Colonic mucosa (tissue), 4 donors: ENCODE data around the gene ADCYAP1R1. TPM values are rescaled to one million over a fixed set of nuclear protein-coding genes. Genes with fewer than 3 reads are reported as not detected.

ENCODE experiments used
- DNase-seq: peaks from one replicate; pipeline ENCODE4 v3.0.0-alpha.2; 2020
- H3K27ac ChIP-seq: fragments of 200-600 bp; one replicate; pipeline ENCODE4 v1.8.0; 2021
- H3K27me3 ChIP-seq: fragments of 200-600 bp; one replicate; pipeline ENCODE4 v1.8.0; 2021
- H3K36me3 ChIP-seq: fragments of 200-600 bp; one replicate; pipeline ENCODE4 v1.8.0; 2021
- H3K4me1 ChIP-seq: fragments of 200-600 bp; one replicate; pipeline ENCODE4 v1.8.0; 2021; ENCODE audit warnings: mild to moderate bottlenecking
- H3K4me3 ChIP-seq: fragments of 200-600 bp; one replicate; pipeline ENCODE4 v1.8.0; 2021
- H3K9ac ChIP-seq, 2 donors: one replicate each; pipeline ENCODE4 v1.7.0; 2013; ENCODE audit warnings: control low read depth in 2 of 2, low read depth in 2 of 2, low read length in 2 of 2
- H3K9me3 ChIP-seq: fragments of 200-600 bp; one replicate; pipeline ENCODE4 v1.8.0; 2021
- CTCF ChIP-seq: fragments of 200-600 bp; IDR thresholded peaks from one replicate; pipeline ENCODE4 v1.8.0; 2022; ENCODE audit warnings: antibody characterized with exemption, mild to moderate bottlenecking
- intact Hi-C: fragments of 100-400 bp; cut with DNase I; formaldehyde crosslinking; loops from one replicate; pipeline ENCODE4 v1.14.1; 2022
- total RNA-seq, 2 donors: library from RNA; stranded (reverse); fragmentation: NEBNext Ultra II Directional in 1 of 2; extraction: Animal tissue kit (Norgen Biotek cat#: 25700) in 1 of 2; gene quantifications; one replicate each; pipeline ENCODE4 v1.2.1, GENCODE V29; 2021
- donor health status: healthy.
- donor health status: DM: no; HTN: no; CAD: no.
- donor health status: DM: no; HTN: no; CAD: no.

The ADCYAP1R1 gene
- total RNA-seq, 2 donors from 2014 or later, result 0.37 to 0.90 TPM

- no peaks in the 10 kb centered on the region for H3K9me3 ChIP-seq
- H3K27me3 ChIP-seq, result no peaks in the 10 kb centered on the region
- no peaks in the 10 kb centered on the region for H3K36me3 ChIP-seq
- no peak for DNase-seq
- no peak overlapping the region for H3K27ac ChIP-seq
- no peak overlapping the region for H3K9ac ChIP-seq
- H3K4me1 ChIP-seq, result no peaks in the 10 kb centered on the region
- TF ChIP-seq CTCF, result no peak
- intact Hi-C loops, result no loop called here
- no peak overlapping the region for H3K4me3 ChIP-seq
These were observed 24.7 kb downstream of the ADCYAP1R1 start for GRCh38 chr7:31076641-31077310.

- no peak for TF ChIP-seq CTCF
- Histone ChIP-seq H3K9ac (no peak overlapping the region), H3K9me3 (no peaks in the 10 kb centered on the region), H3K4me1 (no peaks in the 10 kb centered on the region), H3K27me3 (no peaks in the 10 kb centered on the region), H3K4me3 (no peak overlapping the region), H3K27ac (no peak overlapping the region), H3K36me3 (no peaks in the 10 kb centered on the region)
- no peak for DNase-seq
- intact Hi-C loops, result no loop called here
These were observed 25.6 kb downstream of the ADCYAP1R1 start for GRCh38 chr7:31077484-31078362.

GRCh38 chr7:31078363-31078990 is 26.4 kb downstream of the ADCYAP1R1 start:
- Histone ChIP-seq H3K27me3 (no peaks in the 10 kb centered on the region), H3K4me1 (no peaks in the 10 kb centered on the region), H3K4me3 (no peak overlapping the region), H3K27ac (no peak overlapping the region), H3K9ac (no peak overlapping the region), H3K36me3 (no peaks in the 10 kb centered on the region), H3K9me3 (no peaks in the 10 kb centered on the region)
- intact Hi-C loops, result no loop called here
- no peak for DNase-seq
- no peak for TF ChIP-seq CTCF

GRCh38 chr7:31079126-31079823 is 27.2 kb downstream of the ADCYAP1R1 start:
- no peak overlapping the region for H3K9ac ChIP-seq
- DNase-seq, result no peak
- no peak for TF ChIP-seq CTCF
- no peaks in the 10 kb centered on the region for H3K9me3 ChIP-seq
- intact Hi-C loops, result no loop called here
- no peaks in the 10 kb centered on the region for H3K27me3 ChIP-seq
- H3K4me1 ChIP-seq, result no peaks in the 10 kb centered on the region
- H3K4me3 ChIP-seq, result no peak overlapping the region
- no peaks in the 10 kb centered on the region for H3K36me3 ChIP-seq
- H3K27ac ChIP-seq, result no peak overlapping the region

GRCh38 chr7:31079824-31080511 is 27.9 kb downstream of the ADCYAP1R1 start:
- H3K27me3 ChIP-seq, result no peaks in the 10 kb centered on the region
- no peaks in the 10 kb centered on the region for H3K9me3 ChIP-seq
- TF ChIP-seq CTCF, result no peak
- DNase-seq, result no peak
- no peak overlapping the region for H3K4me3 ChIP-seq
- no peak overlapping the region for H3K27ac ChIP-seq
- no peak overlapping the region for H3K9ac ChIP-seq
- no peaks in the 10 kb centered on the region for H3K36me3 ChIP-seq
- H3K4me1 ChIP-seq, result no peaks in the 10 kb centered on the region
- intact Hi-C loops, result no loop called here
